Measurements from ENCODE around the gene ITGA8. TPM values are rescaled to one million over a fixed set of nuclear protein-coding genes. Genes with fewer than 3 reads are reported as not detected.

Gene ITGA8
- total and polyA plus RNA-seq, 2 of the 4 experiments (the other 2 are of a cell fraction) = under 0.01 to 0.02 TPM

- ChIA-PET CTCF (no interaction called here), POLR2A (ENCODE audit: unreplicated experiment) (no interaction called here)
- Histone ChIP-seq H3K18ac (ENCODE audit: low read depth, low read length) (no peak overlapping the region), H3K4me2 (ENCODE audit: low read depth, low read length) (no peak overlapping the region), H3K4me1 (ENCODE audit: control insufficient read depth, insufficient read depth, low read length) (no peaks in the 10 kb centered on the region), H3K36me3 (ENCODE audit: control insufficient read depth, insufficient read depth, low read length) (no peaks in the 10 kb centered on the region), H2BK5ac (ENCODE audit: low read depth, low read length, poor library complexity, severe bottlenecking) (no peak overlapping the region), H3K14ac (replicated peaks; ENCODE audit: low read depth, low read length) (no peak overlapping the region), H2AK5ac (ENCODE audit: low read depth, low read length) (no peak overlapping the region), H3K27ac (ENCODE audit: insufficient read depth, low read length) (no peak overlapping the region), H3K79me1 (ENCODE audit: low read depth in 1 of 2, low read length in 2 of 2) (no peaks in the 10 kb centered on the region), H4K5ac (ENCODE audit: low read depth, low read length) (no peak overlapping the region), H3K27me3 (ENCODE audit: control insufficient read depth, insufficient read depth, low read length) (peaks cover 2% of the 10 kb centered on the region; the same call in 1 of the 2 replicates), H3K4me3 (ENCODE audit: insufficient read depth, low read depth, low read length) (no peak overlapping the region), H3K4ac (ENCODE audit: low read depth, low read length) (no peak overlapping the region), H3K9me1 (ENCODE audit: insufficient read depth, low read length) (no peaks in the 10 kb centered on the region), H2AK9ac (replicated peaks; ENCODE audit: low read depth, low read length, poor library complexity) (no peak overlapping the region), H2BK20ac (ENCODE audit: low read depth, low read length) (no peak overlapping the region), H3K56ac (ENCODE audit: extremely low read depth, insufficient read depth, low read length) (no peak overlapping the region), H4K91ac (ENCODE audit: insufficient read depth, low read depth, low read length) (no peak overlapping the region), H4K20me1 (ENCODE audit: insufficient read depth, low read length) (no peaks in the 10 kb centered on the region), H3K9me3 (ENCODE audit: control insufficient read depth, insufficient read depth, low read length) (peaks cover 6% of the 10 kb centered on the region), H2AFZ (replicated peaks; ENCODE audit: low read length, poor library complexity) (no peak overlapping the region), H4K8ac (ENCODE audit: low read depth in 2 of 2, low read length in 2 of 2) (no peak overlapping the region), H3K9ac (ENCODE audit: low read depth, low read length) (no peak overlapping the region), H2BK120ac (ENCODE audit: low read depth, low read length) (no peak overlapping the region), H2BK15ac (ENCODE audit: low read depth, low read length) (no peak overlapping the region), H3K23ac (ENCODE audit: low read depth, low read length) (no peak overlapping the region)
- dilution Hi-C loops (cut with HindIII; ENCODE audit: low sequenced_read_pairs, unreplicated experiment) = no loop called here
- no TSS peak for BruUV-seq (replicated peaks)
- ATAC-seq (ENCODE audit: low read depth) = no peak
- WGBS, 2 experiments (ENCODE audit: extremely low coverage in 2 of 2, insufficient read length in 1 of 2) = 64% methylated on average over 3 of the region's 4 CpGs; no CpG with 5 or more reads in 1 of the 2 experiments
- TF ChIP-seq, protein P1, sequence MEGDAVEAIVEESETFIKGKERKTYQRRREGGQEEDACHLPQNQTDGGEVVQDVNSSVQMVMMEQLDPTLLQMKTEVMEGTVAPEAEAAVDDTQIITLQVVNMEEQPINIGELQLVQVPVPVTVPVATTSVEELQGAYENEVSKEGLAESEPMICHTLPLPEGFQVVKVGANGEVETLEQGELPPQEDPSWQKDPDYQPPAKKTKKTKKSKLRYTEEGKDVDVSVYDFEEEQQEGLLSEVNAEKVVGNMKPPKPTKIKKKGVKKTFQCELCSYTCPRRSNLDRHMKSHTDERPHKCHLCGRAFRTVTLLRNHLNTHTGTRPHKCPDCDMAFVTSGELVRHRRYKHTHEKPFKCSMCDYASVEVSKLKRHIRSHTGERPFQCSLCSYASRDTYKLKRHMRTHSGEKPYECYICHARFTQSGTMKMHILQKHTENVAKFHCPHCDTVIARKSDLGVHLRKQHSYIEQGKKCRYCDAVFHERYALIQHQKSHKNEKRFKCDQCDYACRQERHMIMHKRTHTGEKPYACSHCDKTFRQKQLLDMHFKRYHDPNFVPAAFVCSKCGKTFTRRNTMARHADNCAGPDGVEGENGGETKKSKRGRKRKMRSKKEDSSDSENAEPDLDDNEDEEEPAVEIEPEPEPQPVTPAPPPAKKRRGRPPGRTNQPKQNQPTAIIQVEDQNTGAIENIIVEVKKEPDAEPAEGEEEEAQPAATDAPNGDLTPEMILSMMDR (conservative IDR thresholded peaks at IDR 0.05; ENCODE audit: low read depth, low read length) = no peak
- TF ChIP-seq RAD21 (IDR thresholded peaks at IDR 0.05; ENCODE audit: low read length) (no peak), MAZ (IDR thresholded peaks at IDR 0.05; ENCODE audit: borderline replicate concordance, low read depth, low read length) (no peak), MAFK (IDR thresholded peaks at IDR 0.05; ENCODE audit: low read depth, low read length) (no peak), RCOR1 (IDR thresholded peaks at IDR 0.05; ENCODE audit: insufficient replicate concordance, low read length) (no peak), MXI1 (IDR thresholded peaks at IDR 0.05; ENCODE audit: borderline replicate concordance, low read depth, low read length) (no peak), POLR2A (IDR thresholded peaks at IDR 0.05; ENCODE audit: low read depth, low read length) (no peak), RFX5 (IDR thresholded peaks at IDR 0.05; ENCODE audit: low read depth, low read length) (no peak), FOS (IDR thresholded peaks at IDR 0.05; ENCODE audit: low read depth, low read length) (no peak), SMC3 (IDR thresholded peaks at IDR 0.05; ENCODE audit: low read depth, low read length) (no peak), CEBPB (IDR thresholded peaks at IDR 0.05; ENCODE audit: low read depth, low read length) (no peak), USF2 (IDR thresholded peaks at IDR 0.05; ENCODE audit: low read depth, low read length) (no peak), NFE2L2 (IDR thresholded peaks at IDR 0.05; ENCODE audit: low read depth, low read length) (no peak), BHLHE40 (IDR thresholded peaks at IDR 0.05; ENCODE audit: low read depth, low read length) (no peak), CHD1 (IDR thresholded peaks at IDR 0.05; ENCODE audit: low read depth, low read length) (no peak)
- TF ChIP-seq, protein P2, sequence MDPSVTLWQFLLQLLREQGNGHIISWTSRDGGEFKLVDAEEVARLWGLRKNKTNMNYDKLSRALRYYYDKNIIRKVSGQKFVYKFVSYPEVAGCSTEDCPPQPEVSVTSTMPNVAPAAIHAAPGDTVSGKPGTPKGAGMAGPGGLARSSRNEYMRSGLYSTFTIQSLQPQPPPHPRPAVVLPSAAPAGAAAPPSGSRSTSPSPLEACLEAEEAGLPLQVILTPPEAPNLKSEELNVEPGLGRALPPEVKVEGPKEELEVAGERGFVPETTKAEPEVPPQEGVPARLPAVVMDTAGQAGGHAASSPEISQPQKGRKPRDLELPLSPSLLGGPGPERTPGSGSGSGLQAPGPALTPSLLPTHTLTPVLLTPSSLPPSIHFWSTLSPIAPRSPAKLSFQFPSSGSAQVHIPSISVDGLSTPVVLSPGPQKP (IDR thresholded peaks at IDR 0.05; ENCODE audit: borderline replicate concordance, low read depth, low read length) = no peak
- intact Hi-C loops (cut with micrococcal nuclease) = no loop called here
- in situ Hi-C loops (cut with MboI; ENCODE audit: low sequenced_read_pairs) = no loop called here
- no peak for DNase-seq
Observed at GRCh38 chr10:15545884-15546283, 173.8 kb downstream of the ITGA8 start.
